LNCAP (cell line): ENCODE data around the gene SIGLEC9.

Experiments
- TF ChIP-seq, protein P1 (sequence below): fragments of 450-650 bp; IDR thresholded peaks from 2 replicates; pipeline ENCODE4 v1.5.1; 2017; ENCODE audit warnings: mild to moderate bottlenecking

The SIGLEC9 gene

DNA sequence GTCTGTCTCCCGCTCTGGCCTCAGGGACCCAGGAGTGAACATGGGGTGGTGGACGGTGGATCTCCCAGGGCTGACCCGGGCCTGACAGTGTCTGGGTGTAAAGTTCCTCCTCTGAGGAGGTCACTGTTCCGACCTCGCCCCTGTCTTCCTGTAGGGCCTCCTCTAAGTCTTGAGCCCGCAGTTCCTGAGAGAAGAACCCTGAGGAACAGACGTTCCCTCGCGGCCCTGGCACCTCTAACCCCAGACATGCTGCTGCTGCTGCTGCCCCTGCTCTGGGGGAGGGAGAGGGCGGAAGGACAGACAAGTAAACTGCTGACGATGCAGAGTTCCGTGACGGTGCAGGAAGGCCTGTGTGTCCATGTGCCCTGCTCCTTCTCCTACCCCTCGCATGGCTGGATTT is at the start of gene SIGLEC9:
Gene SIGLEC9 (plus strand): TSS at position 178 of the 400 bp plus-strand sequence. CDS start 69 bp downstream, at position 247.
- TF ChIP-seq, protein P1, sequence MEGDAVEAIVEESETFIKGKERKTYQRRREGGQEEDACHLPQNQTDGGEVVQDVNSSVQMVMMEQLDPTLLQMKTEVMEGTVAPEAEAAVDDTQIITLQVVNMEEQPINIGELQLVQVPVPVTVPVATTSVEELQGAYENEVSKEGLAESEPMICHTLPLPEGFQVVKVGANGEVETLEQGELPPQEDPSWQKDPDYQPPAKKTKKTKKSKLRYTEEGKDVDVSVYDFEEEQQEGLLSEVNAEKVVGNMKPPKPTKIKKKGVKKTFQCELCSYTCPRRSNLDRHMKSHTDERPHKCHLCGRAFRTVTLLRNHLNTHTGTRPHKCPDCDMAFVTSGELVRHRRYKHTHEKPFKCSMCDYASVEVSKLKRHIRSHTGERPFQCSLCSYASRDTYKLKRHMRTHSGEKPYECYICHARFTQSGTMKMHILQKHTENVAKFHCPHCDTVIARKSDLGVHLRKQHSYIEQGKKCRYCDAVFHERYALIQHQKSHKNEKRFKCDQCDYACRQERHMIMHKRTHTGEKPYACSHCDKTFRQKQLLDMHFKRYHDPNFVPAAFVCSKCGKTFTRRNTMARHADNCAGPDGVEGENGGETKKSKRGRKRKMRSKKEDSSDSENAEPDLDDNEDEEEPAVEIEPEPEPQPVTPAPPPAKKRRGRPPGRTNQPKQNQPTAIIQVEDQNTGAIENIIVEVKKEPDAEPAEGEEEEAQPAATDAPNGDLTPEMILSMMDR, result no peak

DNA sequence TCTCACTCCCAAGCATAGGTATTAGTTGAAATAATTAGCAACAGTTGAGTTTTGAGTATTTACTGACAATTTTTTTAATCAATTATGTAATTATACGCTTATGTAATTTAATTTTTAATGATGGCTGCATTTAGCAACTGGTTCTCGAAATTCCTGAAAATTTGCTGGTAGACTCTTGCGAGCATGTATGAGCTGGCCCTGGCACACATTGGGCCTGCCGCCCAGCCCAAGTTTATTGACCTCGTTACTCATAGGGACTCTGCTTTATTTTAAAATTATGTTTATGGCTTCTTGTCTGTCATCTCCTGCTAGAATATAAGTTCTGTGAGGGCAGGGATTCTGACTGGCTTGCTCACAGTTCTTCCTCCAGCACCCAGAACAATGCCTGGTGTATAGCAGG is 48.7 kb upstream of the SIGLEC9 start:
- TF ChIP-seq, protein P1, result no peak

- TF ChIP-seq, protein P1, result no peak
Measured at GRCh38 chr19:51076631-51077213, 48.0 kb upstream of the SIGLEC9 start.

DNA sequence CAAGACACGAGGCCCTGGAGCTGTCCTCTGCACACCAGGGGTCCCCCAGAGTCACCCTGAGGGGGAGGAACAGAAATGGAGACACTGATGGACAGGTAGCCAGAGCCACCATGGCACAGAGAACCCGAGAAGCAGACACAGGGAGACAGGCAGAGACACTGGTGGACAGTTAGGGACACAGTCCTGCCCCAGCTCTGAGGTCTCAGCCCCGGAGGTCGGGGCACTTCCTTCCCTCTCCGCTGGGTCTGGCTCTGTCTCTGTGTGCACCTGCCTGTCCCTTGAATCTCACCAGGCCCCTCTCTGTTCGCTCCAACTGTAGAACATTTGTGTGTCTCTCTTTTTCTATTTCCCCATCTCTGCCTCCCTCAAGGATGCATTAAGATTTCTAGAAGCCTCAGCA is 46.6 kb upstream of the SIGLEC9 start:
- TF ChIP-seq, protein P1, result no peak

DNA sequence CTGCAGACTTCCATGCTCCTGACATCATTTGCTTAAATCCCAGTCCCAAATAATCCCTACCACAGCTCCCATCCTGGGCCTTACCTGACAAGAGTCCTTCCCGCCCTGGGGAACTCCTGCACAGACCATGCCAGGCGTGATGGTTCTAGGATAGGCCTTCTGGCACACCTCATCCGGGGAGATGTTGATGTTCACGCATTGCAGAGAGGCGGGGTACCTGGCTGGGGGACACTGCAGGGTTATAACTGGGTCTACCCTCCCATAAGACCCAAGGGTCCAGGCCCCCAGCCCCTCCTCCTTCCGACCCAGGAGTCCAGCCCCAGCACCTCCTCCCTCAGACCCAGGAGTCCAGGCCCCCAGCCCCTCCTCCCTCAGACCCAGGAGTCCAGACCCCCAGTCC is 46.0 kb upstream of the SIGLEC9 start:
- TF ChIP-seq, protein P1, result no peak

DNA sequence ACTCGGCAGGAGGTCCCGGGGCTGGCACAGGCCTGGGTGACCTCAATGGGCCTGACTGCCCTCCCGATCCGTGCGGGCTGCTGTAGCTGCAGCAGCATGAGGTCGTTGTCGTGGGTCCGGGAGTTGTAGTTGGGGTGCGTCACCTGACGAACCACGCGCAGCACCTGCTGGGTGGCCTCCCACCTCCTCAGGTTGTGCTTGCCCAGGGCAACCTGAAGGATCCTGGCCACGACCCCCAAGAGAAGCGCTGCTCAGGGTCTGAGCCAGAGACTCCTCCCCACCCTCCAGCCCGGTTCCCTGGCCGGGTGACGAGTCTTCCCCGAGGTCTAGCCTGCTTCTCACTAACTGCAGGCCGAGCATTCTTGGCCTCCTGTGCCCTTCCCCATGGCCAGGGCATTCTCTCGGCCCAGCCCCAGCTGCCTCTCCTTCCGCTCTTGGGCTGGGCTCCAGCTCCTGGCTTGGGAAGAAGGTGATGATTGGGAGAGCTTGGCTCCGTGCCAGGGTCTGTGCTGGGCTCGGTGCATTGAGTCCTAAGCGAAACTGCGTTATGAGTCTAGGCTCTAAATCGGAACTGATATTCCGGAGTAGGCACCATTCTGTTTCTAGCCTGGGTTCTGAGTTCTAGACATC is 45.1 kb upstream of the SIGLEC9 start:
- TF ChIP-seq, protein P1, result no peak

DNA sequence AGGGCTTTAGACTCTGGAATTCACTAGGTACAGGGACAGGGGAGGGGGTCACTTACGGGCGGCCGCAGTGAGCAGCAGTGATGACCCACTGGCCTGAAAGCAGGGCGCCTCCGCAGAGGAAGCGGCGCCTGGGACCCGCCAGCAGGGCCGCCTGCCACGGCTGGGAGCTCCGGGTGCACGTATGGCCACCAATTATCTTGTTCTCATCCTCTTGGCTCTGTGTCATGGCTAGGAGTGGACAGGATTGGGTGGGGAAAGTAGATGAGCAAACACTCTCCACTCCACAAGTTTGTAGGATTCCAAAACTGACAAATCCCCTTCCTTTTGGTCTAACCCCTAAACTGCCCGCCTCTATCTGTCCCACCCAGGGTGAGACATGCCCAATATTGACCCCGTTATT is 43.2 kb upstream of the SIGLEC9 start:
- TF ChIP-seq, protein P1, result no peak
